GM12875 (cell line): ENCODE measurements around the gene SSR2.

Experiments
- H3K4me3 ChIP-seq: one replicate; pipeline ENCODE4 v1.5.1; 2011; ENCODE audit warnings: low read depth, low read length, control low read depth
- CTCF ChIP-seq: IDR thresholded peaks from 2 replicates; pipeline ENCODE4 v1.5.1; 2011; ENCODE audit warnings: low read depth, mild to moderate bottlenecking, control low read depth, inconsistent platforms, low read length, moderate library complexity, borderline replicate concordance; ENCODE audit not compliant: insufficient read depth

SSR2 gene

DNA sequence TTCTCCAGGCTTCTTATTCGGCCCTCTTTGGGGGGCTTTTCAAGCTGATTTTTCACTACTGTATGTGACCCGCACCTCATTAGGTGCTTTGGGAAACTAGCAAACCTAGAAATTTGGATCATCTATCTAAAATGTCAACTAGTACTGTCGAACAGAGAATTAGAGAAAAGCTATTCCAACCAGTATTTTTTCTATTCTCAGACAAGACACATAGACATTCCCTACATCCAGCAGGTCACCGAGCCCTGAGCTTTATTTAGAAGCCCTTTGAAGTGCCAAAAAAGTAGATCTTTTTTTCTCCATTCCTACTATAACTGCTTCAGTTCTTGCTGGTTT lies 310 bp upstream of the SSR2 start:
- H3K4me3 ChIP-seq = no peak overlapping the region
- TF ChIP-seq CTCF = no peak

DNA sequence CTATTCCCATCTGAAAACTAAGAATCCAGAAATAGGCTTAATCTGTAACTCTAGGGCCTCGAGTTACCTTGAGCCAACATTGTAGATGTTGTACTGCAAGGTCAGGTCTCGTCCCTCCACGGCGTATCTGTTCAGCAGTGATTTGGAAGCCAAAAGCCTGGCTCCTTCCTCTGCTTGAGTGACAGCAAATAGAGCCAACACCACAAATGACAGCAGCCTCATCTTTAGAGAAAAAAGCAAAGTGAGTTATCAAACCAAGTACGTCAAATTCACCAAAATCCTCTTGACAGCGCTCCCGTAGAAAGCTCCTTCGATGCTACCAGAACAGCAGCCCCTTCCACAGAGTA lies 832 bp downstream of the SSR2 start:
- peak overlapping the region; percentile 92 for H3K4me3 ChIP-seq
- no peak for TF ChIP-seq CTCF

GRCh38 chr1:156014829-156015228 lies 5.9 kb downstream of the SSR2 start:
- no peak overlapping the region for H3K4me3 ChIP-seq
- no peak for TF ChIP-seq CTCF

DNA sequence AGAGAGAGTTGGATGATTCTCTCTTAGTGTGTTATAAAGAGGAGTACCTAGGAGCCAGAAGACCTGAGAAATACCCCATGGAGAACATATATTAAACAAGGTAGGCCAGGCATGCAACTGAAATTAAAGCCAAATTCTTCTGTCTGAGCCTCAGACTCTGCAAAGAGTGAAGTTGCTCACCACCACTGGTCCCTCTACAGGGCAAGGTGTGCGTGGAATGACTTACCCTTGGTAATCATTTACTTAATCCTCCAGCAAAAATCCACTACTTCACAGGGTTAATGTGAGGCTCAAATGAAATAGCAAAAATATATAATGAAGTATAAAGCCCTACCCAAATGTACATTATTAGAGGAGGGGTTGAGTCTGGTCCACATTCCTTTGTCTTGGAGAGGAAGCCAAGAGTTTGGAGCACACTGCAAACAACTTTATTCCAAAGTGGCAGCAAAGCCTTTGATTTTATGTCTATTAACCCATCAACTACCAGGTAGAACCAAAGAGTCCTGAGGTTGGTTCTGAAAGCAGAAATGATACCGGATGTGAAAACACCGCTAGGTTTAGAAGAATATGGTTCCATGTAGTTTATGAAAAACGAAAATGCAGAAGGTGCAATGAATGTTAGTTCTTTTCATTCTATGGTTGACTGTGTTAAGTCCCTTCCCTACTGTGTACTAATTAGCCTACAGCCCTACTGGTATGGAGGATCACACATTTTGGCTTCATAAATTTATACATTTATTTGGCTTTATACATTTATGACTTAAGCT lies 8.5 kb downstream of the SSR2 start:
- no peak overlapping the region for H3K4me3 ChIP-seq
- no peak for TF ChIP-seq CTCF

DNA sequence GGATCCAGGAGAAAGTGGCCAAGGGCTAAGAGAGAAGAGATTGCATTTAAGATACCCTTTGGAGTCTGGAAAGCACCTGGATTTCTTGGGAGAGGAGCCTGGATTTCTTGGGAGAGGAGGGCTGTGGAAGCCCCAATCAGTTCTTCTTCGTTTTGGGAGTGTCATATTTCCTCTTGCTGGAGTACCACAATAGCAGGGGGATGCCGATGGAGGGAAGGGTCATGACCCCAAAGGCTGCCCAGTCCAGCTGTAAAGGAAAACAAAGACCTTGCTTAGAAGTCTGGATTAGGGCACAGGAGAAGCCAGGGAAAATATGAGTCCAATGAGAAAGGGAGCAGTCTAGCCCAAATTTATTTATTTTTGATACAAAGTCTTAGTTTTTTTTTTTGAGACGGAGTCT lies 11.3 kb downstream of the SSR2 start:
- no peak for TF ChIP-seq CTCF

GRCh38 chr1:156006666-156007376 lies 13.9 kb downstream of the SSR2 start:
- no peak for TF ChIP-seq CTCF
- no peak overlapping the region for H3K4me3 ChIP-seq

More for the DNA sequence above, 11.3 kb downstream of the SSR2 start:
- H3K4me3 ChIP-seq = no peak overlapping the region

DNA sequence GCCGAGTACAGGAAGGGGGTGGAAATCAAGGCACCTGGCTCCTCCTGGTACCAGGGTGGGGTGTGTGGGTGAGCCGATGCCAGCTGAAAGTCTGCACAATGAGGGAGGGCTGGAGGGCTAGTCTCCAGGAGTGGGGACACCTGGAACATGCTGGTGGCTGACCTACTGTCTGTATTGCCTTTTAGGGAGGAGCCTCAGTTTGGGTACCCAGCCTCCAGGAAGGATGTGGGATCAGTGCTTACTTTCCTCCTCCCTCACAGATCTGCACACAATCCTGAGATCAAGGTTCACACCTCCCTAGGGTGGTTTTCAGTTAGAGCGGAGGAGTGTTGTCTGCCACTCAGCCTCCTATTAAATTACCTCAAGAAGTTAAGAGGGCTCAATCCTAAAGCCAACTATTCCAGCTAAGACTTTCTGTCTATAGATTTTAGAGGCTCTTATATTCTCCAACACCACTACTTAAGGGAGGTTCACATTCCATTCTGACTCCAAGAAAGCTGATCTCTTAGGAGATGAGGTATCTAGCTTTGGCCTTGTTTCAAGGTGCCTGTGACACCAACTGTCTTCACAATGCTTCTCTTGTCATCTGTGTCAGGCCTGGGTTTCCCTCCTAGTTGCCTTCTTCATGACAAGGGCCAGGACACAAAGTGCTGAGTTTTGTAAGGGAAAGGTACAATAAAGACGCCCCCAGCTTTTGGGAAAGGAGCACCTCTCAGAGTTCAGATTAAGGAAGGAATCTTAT lies 15.7 kb downstream of the SSR2 start:
- no peak for TF ChIP-seq CTCF
- no peak overlapping the region for H3K4me3 ChIP-seq
